ENCODE data around the gene ESM1. TPM values are rescaled to one million over a fixed set of nuclear protein-coding genes. Genes with fewer than 3 reads are reported as not detected.
A peak's percentile ranks its signal among the peaks of the same experiment; 100 is the strongest.
"Not testable (repeated sequence)": the region's sequence is repeated elsewhere in the genome, so short reads cannot be mapped to it uniquely, and the experiment has no call there.

ESM1 gene
- polyA plus RNA-seq, 2 of the 4 experiments (the other 2 are of a cell fraction) = not detected

DNA sequence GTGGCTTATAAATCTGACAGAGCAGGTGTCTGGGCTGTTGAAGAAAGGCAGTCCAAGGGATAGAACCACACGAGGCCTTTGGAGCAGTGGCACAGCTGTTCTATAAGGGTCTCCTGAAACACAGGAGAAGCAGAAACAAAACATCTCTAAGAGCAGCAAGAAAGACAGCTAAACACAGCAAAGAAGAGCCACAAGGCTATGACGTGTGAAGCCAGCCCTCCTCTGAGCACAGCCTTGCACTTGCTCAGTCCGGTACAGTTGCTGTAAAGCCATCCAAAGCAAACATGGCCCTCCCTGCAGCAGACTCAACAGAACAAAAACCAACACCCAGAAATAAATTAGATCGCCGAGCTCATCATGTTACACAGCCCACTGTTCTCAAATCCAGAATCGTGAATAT, 36.0 kb upstream of the ESM1 start (continued):
- no peak for TF ChIP-seq GATA3 (IDR thresholded peaks at IDR 0.05; ENCODE audit: borderline replicate concordance)
- no peak for TF ChIP-seq MAFK (IDR thresholded peaks at IDR 0.05; ENCODE audit: partially characterized antibody)
- no peak for TF ChIP-seq NR3C1 (IDR thresholded peaks at IDR 0.05)

DNA sequence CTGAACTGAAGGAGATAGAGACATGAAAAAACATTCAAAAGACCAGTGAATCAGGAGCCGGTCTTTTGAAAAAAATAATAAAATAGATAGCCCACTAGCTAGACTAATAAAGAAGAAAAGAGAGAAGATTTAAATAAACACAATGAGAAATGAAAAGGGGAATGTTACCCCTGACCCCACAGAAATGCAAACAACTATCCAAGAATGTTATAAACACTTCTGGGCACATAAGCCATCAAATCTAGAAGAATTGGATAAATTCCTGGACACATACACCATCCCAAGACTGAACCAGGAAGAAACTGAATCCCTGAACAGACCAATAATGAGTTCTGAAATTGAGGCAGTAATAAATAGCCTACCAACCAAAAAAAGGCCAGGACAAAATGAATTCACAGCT, 24.8 kb upstream of the ESM1 start:
- H3K4me2 ChIP-seq; POLR2A ChIA-PET; H3K9me3 ChIP-seq; FAIRE-seq; H3K4me1 ChIP-seq; DNase-seq (ENCODE audit: low read depth in 1 of 2, low spot score in 1 of 2); H3K4me3 ChIP-seq; ATAC-seq; H3K27ac ChIP-seq: not testable (repeated sequence)
- CTCF ChIA-PET = interaction anchor here (0.9 to 1.0 kb wide), 2 partner anchors 11 to 34 kb away, joined by 3 read pairs; no protein-coding TSS in a partner anchor
- 41% methylated on average over 1 of the region's 1 CpG for WGBS (ENCODE audit: missing lambda C conversion rate)

DNA sequence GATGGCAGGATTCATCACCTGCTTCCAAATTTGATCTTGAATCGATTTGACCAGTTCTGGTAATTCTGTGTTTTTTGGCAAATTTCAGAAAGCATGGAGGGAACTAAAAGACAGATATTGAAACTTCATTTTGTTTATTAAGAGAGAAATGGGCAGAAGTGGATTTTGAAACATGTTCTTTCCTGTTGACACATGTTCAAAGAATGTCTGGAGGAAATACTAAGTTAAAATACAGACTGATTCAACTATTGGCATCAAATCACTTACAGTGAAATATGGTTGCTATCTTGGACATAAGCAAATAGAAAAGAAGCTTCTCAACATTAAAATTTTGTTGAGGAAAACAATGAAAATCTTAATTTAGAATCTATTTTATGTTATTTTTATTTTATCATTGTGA, 19.3 kb upstream of the ESM1 start:
- Histone ChIP-seq H3K4me1 (no peaks in the 10 kb centered on the region), H3K4me3 (no peak overlapping the region), H3K9me3 (no peaks in the 10 kb centered on the region), H3K27ac (no peak overlapping the region), H3K4me2 (no peak overlapping the region)
- 2% methylated on average over 1 of the region's 1 CpG for WGBS (ENCODE audit: missing lambda C conversion rate)
- FAIRE-seq = no peak
- DNase-seq (ENCODE audit: low read depth in 1 of 2, low spot score in 1 of 2) = no peak
- TF ChIP-seq RCOR1 (IDR thresholded peaks at IDR 0.05; ENCODE audit: low read depth, low read length) (no peak), POLR2AphosphoS2 (conservative IDR thresholded peaks at IDR 0.05; ENCODE audit: low read length) (no peak), JUN (IDR thresholded peaks at IDR 0.05) (no peak), TP53 (CRISPR knock-in tag; IDR thresholded peaks at IDR 0.05) (no peak), EHMT2 (IDR thresholded peaks at IDR 0.05; ENCODE audit: low read depth) (no peak), RARB (CRISPR knock-in tag; IDR thresholded peaks at IDR 0.05) (no peak), MAFK (IDR thresholded peaks at IDR 0.05; ENCODE audit: partially characterized antibody) (no peak), NR3C1 (IDR thresholded peaks at IDR 0.05) (no peak), BHLHE40 (IDR thresholded peaks at IDR 0.05; ENCODE audit: low read depth, low read length) (no peak), ZSCAN20 (CRISPR knock-in tag; IDR thresholded peaks at IDR 0.05) (no peak), KDM1A (IDR thresholded peaks at IDR 0.05; ENCODE audit: low read depth) (no peak), HOXA7 (CRISPR knock-in tag; IDR thresholded peaks at IDR 0.05) (no peak), MYC (IDR thresholded peaks at IDR 0.05; ENCODE audit: borderline replicate concordance, low read length) (no peak), POLR2A (IDR thresholded peaks at IDR 0.05; ENCODE audit: low read length) (no peak), ESRRA (IDR thresholded peaks at IDR 0.05; ENCODE audit: borderline replicate concordance, low read length) (no peak)
- TF ChIP-seq, protein P1, sequence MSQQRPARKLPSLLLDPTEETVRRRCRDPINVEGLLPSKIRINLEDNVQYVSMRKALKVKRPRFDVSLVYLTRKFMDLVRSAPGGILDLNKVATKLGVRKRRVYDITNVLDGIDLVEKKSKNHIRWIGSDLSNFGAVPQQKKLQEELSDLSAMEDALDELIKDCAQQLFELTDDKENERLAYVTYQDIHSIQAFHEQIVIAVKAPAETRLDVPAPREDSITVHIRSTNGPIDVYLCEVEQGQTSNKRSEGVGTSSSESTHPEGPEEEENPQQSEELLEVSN (IDR thresholded peaks at IDR 0.05; ENCODE audit: borderline replicate concordance, low read depth) = no peak
- no peak for ATAC-seq
- CTCF ChIA-PET = no interaction called here
- POLR2A ChIA-PET = no interaction called here

DNA sequence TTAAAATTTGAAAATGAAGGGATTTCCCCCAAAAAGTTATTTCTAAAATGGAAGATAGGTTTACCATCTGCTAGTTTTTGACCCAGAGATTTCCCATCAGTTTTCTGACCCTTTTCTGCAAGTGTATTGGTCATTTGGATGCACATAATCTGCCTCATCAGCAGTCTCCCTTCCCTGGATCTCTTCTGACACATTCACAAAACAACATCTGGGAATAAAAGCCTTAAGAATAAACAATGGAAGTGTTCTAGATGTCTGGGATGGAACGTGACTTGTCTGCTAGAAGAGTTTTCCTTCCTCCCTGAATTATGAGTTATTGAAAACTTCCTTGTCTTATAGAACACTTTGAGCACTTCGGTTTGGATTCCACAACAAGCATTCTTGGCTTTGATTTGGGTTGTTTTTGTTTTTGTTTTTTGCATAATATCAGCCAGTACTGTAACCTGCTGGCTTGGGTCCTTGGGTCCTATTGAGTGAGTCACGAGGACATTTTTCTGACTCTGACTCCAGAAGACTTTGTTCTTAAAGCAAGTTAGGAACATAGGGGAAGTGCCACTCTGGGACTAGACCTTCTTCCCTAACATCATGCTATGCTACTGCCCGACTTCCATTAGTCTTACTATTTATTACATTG, 18.2 kb upstream of the ESM1 start:
- no peak for FAIRE-seq
- no peak overlapping the region for H3K4me3 ChIP-seq
- POLR2A ChIA-PET = no interaction called here
- no peaks in the 10 kb centered on the region for H3K9me3 ChIP-seq
- 5% methylated on average over 4 of the region's 4 CpGs for WGBS (ENCODE audit: missing lambda C conversion rate)
- no peaks in the 10 kb centered on the region for H3K4me1 ChIP-seq
- TF ChIP-seq MAFK (IDR thresholded peaks at IDR 0.05; ENCODE audit: partially characterized antibody) = peak; percentile 48
- TF ChIP-seq NR3C1 (IDR thresholded peaks at IDR 0.05) = no peak
- no peak for TF ChIP-seq CEBPB (IDR thresholded peaks at IDR 0.05)
- ATAC-seq = no peak
- H3K27ac ChIP-seq = no peak overlapping the region
- no peak overlapping the region for H3K4me2 ChIP-seq
- DNase-seq (ENCODE audit: low read depth in 1 of 2, low spot score in 1 of 2) = no peak
- CTCF ChIA-PET = no interaction called here

DNA sequence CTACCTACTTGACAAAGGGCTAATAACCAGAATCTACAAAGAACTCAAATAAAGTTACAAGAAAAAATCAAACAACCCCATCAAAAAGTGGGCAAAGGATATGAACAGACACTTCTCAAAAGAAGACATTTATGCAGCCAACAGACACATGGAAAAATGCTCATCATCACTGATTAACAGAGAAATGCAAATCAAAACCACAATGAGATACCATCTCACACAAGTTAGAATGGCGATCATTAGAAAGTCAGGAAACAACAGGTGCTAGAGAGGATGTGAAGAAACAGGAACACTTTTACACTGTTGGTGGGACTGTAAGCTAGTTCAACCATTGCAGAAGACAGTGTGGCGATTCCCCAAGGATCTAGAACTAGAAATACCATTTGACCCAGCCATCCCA, 16.8 kb upstream of the ESM1 start:
- H3K4me3 ChIP-seq; FAIRE-seq; H3K9me3 ChIP-seq; POLR2A ChIA-PET; H3K4me1 ChIP-seq; ATAC-seq; H3K4me2 ChIP-seq; DNase-seq (ENCODE audit: low read depth in 1 of 2, low spot score in 1 of 2); CTCF ChIA-PET; H3K27ac ChIP-seq: not testable (repeated sequence)
- WGBS (ENCODE audit: missing lambda C conversion rate) = 48% methylated on average over 2 of the region's 2 CpGs
